ENCODE measurements around the gene ZNF784. TPM values are rescaled to one million over a fixed set of nuclear protein-coding genes. Genes with fewer than 3 reads are reported as not detected.

The ZNF784 gene
- total and polyA plus RNA-seq, 5 donors from 2014 or later = 1.0 to 11.1 (median 1.9) TPM

- Histone ChIP-seq H3K27me3 (ENCODE audit: control insufficient read depth, insufficient read depth, low read length) (no peaks in the 10 kb centered on the region), H3K4me1 (ENCODE audit: control insufficient read depth, insufficient read depth, low read length, poor library complexity, severe bottlenecking) (peaks cover 11% of the 10 kb centered on the region), H3K27ac (ENCODE audit: insufficient read depth, low read length, poor library complexity, severe bottlenecking) (no peak overlapping the region), H3K4me3 (ENCODE audit: low read depth, low read length) (no peak overlapping the region), H3K9me3 (ENCODE audit: control insufficient read depth in 2 of 2, low read length in 2 of 2) (no peaks in the 10 kb centered on the region), H3K36me3 (ENCODE audit: control insufficient read depth, insufficient read depth, low read length) (peaks cover 73% of the 10 kb centered on the region)
- Mint-ChIP-seq H3K4me1 (peaks cover 5 to 53% (median 11%) of the 10 kb centered on the region in 4 donors), H3K27me3 (no peaks in the 10 kb centered on the region), H3K9me3 (no peaks in the 10 kb centered on the region), H3K4me3 (no peak overlapping the region), H3K27ac (no peak overlapping the region), H3K36me3 (peaks cover 27% of the 10 kb centered on the region)
- ATAC-seq (ENCODE audit: low read depth in 2 of 2) (no peak), DNase-seq (no peak)
Observed at GRCh38 chr19:55668603-55669348, 44.4 kb upstream of the ZNF784 start.

DNA sequence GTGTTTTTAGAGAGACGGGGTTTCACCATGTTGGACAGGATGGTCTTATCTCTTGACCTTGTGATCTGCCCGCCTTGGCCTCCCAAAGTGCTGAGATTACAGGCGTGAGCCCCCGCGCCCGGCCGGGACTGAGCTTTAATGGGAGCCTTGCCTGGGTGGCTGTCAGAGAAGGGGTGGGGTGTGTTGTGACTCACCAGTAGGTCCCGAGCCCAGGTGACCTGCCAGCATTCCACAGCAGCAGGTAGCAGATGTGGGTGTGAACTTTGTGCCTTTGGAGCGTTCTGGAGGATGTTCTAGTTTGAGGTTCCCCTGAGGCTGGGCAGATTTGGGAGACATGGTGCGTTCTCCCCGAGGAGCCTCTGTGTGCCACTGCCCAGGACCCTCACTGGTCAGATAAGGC is 43.6 kb upstream of the ZNF784 start:
- no peak overlapping the region for H3K4me3 ChIP-seq (ENCODE audit: low read depth, low read length)

DNA sequence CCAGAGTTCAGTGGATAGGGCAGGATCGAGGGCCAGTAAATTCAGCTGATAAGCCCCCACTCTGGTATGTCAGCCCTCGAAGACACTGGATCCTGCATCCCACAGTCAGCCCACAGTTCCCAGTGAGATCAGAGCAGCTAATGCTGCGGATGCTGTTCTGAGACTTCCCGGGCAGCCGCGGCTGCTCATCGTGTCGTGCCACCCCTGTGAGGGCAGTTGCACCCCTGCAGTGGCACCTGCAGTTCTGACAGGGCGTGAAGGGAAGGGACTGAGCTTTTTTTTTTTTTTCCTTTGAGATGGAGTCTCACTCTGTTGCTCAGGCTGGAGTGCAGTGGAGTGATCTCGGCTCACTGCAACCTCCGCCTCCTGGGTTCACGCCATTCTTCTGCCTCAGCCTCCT is 43.1 kb upstream of the ZNF784 start:
- DNase-seq (no peak), ATAC-seq (ENCODE audit: low read depth in 2 of 2) (no peak)
- H3K36me3 ChIP-seq (ENCODE audit: control insufficient read depth, insufficient read depth, low read length) = peaks cover 84% of the 10 kb centered on the region
- H3K4me3 Mint-ChIP-seq = no peak overlapping the region
- no peak overlapping the region for H3K27ac Mint-ChIP-seq
- no peak overlapping the region for H3K27ac ChIP-seq (ENCODE audit: insufficient read depth, low read length, poor library complexity, severe bottlenecking)
- no peaks in the 10 kb centered on the region for H3K9me3 Mint-ChIP-seq
- H3K4me1 ChIP-seq (ENCODE audit: control insufficient read depth, insufficient read depth, low read length, poor library complexity, severe bottlenecking) = peaks cover 11% of the 10 kb centered on the region
- peaks cover 38% of the 10 kb centered on the region for H3K36me3 Mint-ChIP-seq
- no peaks in the 10 kb centered on the region for H3K9me3 ChIP-seq (ENCODE audit: control insufficient read depth in 2 of 2, low read length in 2 of 2)
- H3K27me3 Mint-ChIP-seq = no peaks in the 10 kb centered on the region
- no peaks in the 10 kb centered on the region for H3K27me3 ChIP-seq (ENCODE audit: control insufficient read depth, insufficient read depth, low read length)
- no peak overlapping the region for H3K4me3 ChIP-seq (ENCODE audit: low read depth, low read length)
- H3K4me1 Mint-ChIP-seq = peaks cover 5 to 55% (median 16%) of the 10 kb centered on the region in 4 donors

More for the DNA sequence above, 43.6 kb upstream of the ZNF784 start:
- no peak overlapping the region for H3K27ac Mint-ChIP-seq
- Histone ChIP-seq H3K27me3 (ENCODE audit: control insufficient read depth, insufficient read depth, low read length) (no peaks in the 10 kb centered on the region), H3K27ac (ENCODE audit: insufficient read depth, low read length, poor library complexity, severe bottlenecking) (no peak overlapping the region), H3K4me1 (ENCODE audit: control insufficient read depth, insufficient read depth, low read length, poor library complexity, severe bottlenecking) (peaks cover 11% of the 10 kb centered on the region), H3K36me3 (ENCODE audit: control insufficient read depth, insufficient read depth, low read length) (peaks cover 79% of the 10 kb centered on the region), H3K9me3 (ENCODE audit: control insufficient read depth in 2 of 2, low read length in 2 of 2) (no peaks in the 10 kb centered on the region)
- H3K36me3 Mint-ChIP-seq = peaks cover 33% of the 10 kb centered on the region
- H3K4me1 Mint-ChIP-seq = peaks cover 5 to 51% (median 11%) of the 10 kb centered on the region in 4 donors
- no peak for ATAC-seq (ENCODE audit: low read depth in 2 of 2)
- no peaks in the 10 kb centered on the region for H3K9me3 Mint-ChIP-seq
- no peak for DNase-seq
- no peaks in the 10 kb centered on the region for H3K27me3 Mint-ChIP-seq
- no peak overlapping the region for H3K4me3 Mint-ChIP-seq

DNA sequence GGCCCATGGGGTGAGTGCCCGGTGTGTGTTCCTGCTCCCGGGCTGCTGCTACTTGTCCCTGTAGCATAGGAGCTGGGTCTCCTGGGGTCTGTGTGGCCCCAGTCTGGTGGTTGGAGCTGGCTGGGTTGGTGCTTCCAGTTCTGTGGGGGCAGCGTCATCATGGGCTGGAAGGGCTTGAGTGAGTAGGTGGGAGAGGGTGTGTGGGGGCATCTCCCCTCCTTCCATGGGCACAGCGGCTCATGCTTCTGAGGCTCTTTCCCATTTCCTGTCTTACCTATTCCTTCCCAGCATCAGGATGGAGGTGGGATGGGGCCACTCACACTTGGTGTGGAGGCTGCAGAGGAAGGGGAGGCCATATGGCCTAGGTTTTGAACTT is 42.6 kb upstream of the ZNF784 start:
- DNase-seq (no peak), ATAC-seq (ENCODE audit: low read depth in 2 of 2) (no peak)
- Histone ChIP-seq H3K27me3 (ENCODE audit: control insufficient read depth, insufficient read depth, low read length) (no peaks in the 10 kb centered on the region), H3K36me3 (ENCODE audit: control insufficient read depth, insufficient read depth, low read length) (peaks cover 82% of the 10 kb centered on the region), H3K27ac (ENCODE audit: insufficient read depth, low read length, poor library complexity, severe bottlenecking) (no peak overlapping the region), H3K9me3 (ENCODE audit: control insufficient read depth in 2 of 2, low read length in 2 of 2) (no peaks in the 10 kb centered on the region), H3K4me1 (ENCODE audit: control insufficient read depth, insufficient read depth, low read length, poor library complexity, severe bottlenecking) (peaks cover 11% of the 10 kb centered on the region), H3K4me3 (ENCODE audit: low read depth, low read length) (no peak overlapping the region)
- H3K4me3 Mint-ChIP-seq = no peak overlapping the region
- no peaks in the 10 kb centered on the region for H3K9me3 Mint-ChIP-seq
- H3K27ac Mint-ChIP-seq = no peak overlapping the region
- H3K4me1 Mint-ChIP-seq = peaks cover under 1 to 52% (median 16%) of the 10 kb centered on the region in 4 donors
- peaks cover 35% of the 10 kb centered on the region for H3K36me3 Mint-ChIP-seq
- no peaks in the 10 kb centered on the region for H3K27me3 Mint-ChIP-seq

DNA sequence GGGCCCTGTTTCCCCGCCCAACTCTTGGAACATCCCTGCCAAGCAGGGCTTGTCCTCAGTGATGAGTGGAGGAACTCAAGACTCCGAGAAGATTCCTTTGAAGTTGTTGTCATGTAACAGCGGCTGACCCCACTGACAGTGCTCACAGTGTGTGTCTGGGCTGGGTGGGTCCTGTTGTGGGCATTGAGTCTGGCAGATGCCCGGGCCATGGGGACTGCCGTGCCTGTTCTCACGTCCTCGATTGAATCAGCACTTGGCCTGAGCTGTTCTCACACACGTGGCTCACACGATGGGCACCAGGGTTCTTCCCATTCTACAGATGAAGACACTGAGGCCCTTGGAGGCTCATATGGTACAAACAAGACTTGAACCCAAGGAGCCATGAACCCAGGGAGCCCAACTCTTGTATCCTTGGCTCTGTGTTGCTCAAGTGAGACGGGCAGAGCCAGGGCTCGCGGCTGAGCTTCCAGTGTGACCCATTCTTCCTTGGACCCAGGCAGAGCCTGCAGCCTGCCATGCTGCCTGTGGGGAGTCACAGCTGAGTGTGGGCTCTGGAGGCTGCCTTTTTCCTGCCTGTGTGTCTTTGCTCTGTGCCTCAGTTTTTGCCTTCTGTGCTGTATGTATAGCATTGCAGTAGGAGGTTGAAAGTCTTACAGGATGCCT is 42.1 kb upstream of the ZNF784 start:
- Histone ChIP-seq H3K27ac (ENCODE audit: insufficient read depth, low read length, poor library complexity, severe bottlenecking) (no peak overlapping the region), H3K9me3 (ENCODE audit: control insufficient read depth in 2 of 2, low read length in 2 of 2) (no peaks in the 10 kb centered on the region), H3K36me3 (ENCODE audit: control insufficient read depth, insufficient read depth, low read length) (peaks cover 86% of the 10 kb centered on the region), H3K4me1 (ENCODE audit: control insufficient read depth, insufficient read depth, low read length, poor library complexity, severe bottlenecking) (peaks cover 11% of the 10 kb centered on the region), H3K27me3 (ENCODE audit: control insufficient read depth, insufficient read depth, low read length) (no peaks in the 10 kb centered on the region), H3K4me3 (ENCODE audit: low read depth, low read length) (no peak overlapping the region)
- Mint-ChIP-seq H3K27ac (no peak overlapping the region), H3K36me3 (peaks cover 39% of the 10 kb centered on the region), H3K4me3 (no peak overlapping the region), H3K9me3 (no peaks in the 10 kb centered on the region), H3K4me1 (peaks cover 0 to 55% (median 17%) of the 10 kb centered on the region in 4 donors), H3K27me3 (no peaks in the 10 kb centered on the region)
- ATAC-seq (ENCODE audit: low read depth in 2 of 2) (no peak), DNase-seq (no peak)

DNA sequence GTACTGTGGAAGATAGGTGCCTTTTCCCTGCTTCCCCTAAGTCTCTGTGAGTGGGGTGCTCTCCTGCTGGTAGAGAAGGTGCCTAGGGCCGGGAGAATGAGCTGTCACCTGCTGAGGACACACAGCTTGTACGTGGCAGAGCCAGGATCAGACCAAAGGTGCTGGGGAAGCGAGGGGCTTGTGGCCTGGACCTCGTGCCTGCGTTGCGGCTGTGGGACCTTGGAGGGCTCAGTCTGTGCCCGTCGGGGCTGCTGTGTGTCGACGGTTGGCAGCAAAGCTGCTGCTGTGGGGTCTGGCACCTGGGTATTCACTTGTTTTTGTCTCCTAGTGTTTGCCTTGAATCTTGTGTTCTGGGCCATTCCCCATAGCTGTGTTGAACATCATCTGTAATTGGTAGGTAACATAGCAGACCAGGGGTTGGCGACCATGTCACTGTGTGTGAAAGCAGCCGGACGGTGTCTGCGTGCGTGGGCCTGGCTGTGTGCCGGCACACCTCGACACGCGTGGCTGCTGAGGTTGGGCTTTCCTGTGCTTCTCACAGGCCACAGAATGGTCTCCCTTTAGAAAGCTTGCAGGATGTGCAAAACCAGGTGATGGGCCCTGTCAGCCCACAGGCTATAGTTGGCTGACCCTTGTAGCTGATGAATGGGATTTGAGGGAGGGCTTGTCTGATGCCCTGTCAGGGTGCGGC is 39.6 kb upstream of the ZNF784 start:
- Mint-ChIP-seq H3K27ac (peak overlapping the region in 1 of 3 donors; percentile 52), H3K4me3 (peak overlapping the region in 1 of 4 donors; percentile 22), H3K36me3 (peaks cover 37% of the 10 kb centered on the region), H3K27me3 (no peaks in the 10 kb centered on the region), H3K9me3 (no peaks in the 10 kb centered on the region), H3K4me1 (peaks cover 0 to 57% (median 15%) of the 10 kb centered on the region in 4 donors)
- ATAC-seq (ENCODE audit: low read depth in 2 of 2) = no peak
- Histone ChIP-seq H3K27me3 (ENCODE audit: control insufficient read depth, insufficient read depth, low read length) (no peaks in the 10 kb centered on the region), H3K36me3 (ENCODE audit: control insufficient read depth, insufficient read depth, low read length) (peaks cover 90% of the 10 kb centered on the region), H3K4me3 (ENCODE audit: low read depth, low read length) (no peak overlapping the region), H3K4me1 (ENCODE audit: control insufficient read depth, insufficient read depth, low read length, poor library complexity, severe bottlenecking) (peaks cover 14% of the 10 kb centered on the region), H3K27ac (ENCODE audit: insufficient read depth, low read length, poor library complexity, severe bottlenecking) (no peak overlapping the region), H3K9me3 (ENCODE audit: control insufficient read depth in 2 of 2, low read length in 2 of 2) (no peaks in the 10 kb centered on the region)
- no peak for DNase-seq

DNA sequence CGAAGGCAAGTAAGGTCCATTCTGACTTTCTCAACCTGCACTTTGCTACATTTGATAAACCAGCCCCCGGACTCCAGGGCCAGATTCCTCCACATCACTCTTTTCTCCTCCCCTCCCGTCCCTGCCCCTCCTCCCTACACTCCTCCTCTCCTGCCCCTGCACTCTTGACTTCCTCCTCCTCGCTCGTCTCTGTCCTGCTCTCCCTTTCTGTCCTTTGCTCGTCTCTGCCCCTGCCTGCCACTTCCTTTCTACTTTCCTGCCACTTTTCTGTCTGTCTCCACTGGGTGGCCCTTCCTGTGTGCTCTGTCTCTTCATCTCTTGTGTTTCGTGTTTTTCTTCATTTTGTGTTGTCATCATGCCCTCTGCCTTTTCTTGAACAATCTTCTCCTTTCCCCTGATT is 37.5 kb upstream of the ZNF784 start:
- no peaks in the 10 kb centered on the region for H3K27me3 ChIP-seq (ENCODE audit: control insufficient read depth, insufficient read depth, low read length)
- H3K36me3 Mint-ChIP-seq = peaks cover 44% of the 10 kb centered on the region
- no peaks in the 10 kb centered on the region for H3K9me3 ChIP-seq (ENCODE audit: control insufficient read depth in 2 of 2, low read length in 2 of 2)
- no peak for ATAC-seq (ENCODE audit: low read depth in 2 of 2)
- no peak overlapping the region for H3K4me3 ChIP-seq (ENCODE audit: low read depth, low read length)
- peak overlapping the region in 2 of 4 donors; percentile 62 to 82 for H3K4me3 Mint-ChIP-seq
- no peak for DNase-seq
- H3K27ac Mint-ChIP-seq = peak overlapping the region in 1 of 3 donors; percentile 71
- H3K4me1 Mint-ChIP-seq = peaks cover 7 to 65% (median 29%) of the 10 kb centered on the region in 4 donors
- peaks cover 75% of the 10 kb centered on the region for H3K36me3 ChIP-seq (ENCODE audit: control insufficient read depth, insufficient read depth, low read length)
- no peaks in the 10 kb centered on the region for H3K9me3 Mint-ChIP-seq
- H3K27me3 Mint-ChIP-seq = no peaks in the 10 kb centered on the region
- no peak overlapping the region for H3K27ac ChIP-seq (ENCODE audit: insufficient read depth, low read length, poor library complexity, severe bottlenecking)
- H3K4me1 ChIP-seq (ENCODE audit: control insufficient read depth, insufficient read depth, low read length, poor library complexity, severe bottlenecking) = peaks cover 36% of the 10 kb centered on the region

Measured in CD4-positive, CD25-positive, alpha-beta regulatory T cell (primary cell).